Fibroblast of lung (primary cell): ENCODE measurements around the gene TMSB15A. TPM values are rescaled to one million over a fixed set of nuclear protein-coding genes. Genes with fewer than 3 reads are reported as not detected.
"Not testable (repeated sequence)": the region's sequence is repeated elsewhere in the genome, so short reads cannot be mapped to it uniquely, and the experiment has no call there.

ENCODE experiments used
- DNase-seq, 2 donors: peaks; one replicate each; pipeline versions ENCODE4 v3.0.0 to v3.0.0-alpha.2; 2010; ENCODE audit warnings: low read depth in 2 of 2
- H2AFZ ChIP-seq: 2 replicates; pipeline ENCODE4 v1.5.1; 2012; ENCODE audit warnings: low read length, control low read depth, inconsistent platforms
- H3K27ac ChIP-seq: 2 replicates; pipeline ENCODE4 v1.5.1; 2011; ENCODE audit warnings: low read length, control low read depth; ENCODE audit not compliant: insufficient read depth
- H3K27me3 ChIP-seq: 2 replicates; pipeline ENCODE4 v1.5.1; 2011; ENCODE audit warnings: mild to moderate bottlenecking, low read length; ENCODE audit not compliant: control insufficient read depth, insufficient read depth
- H3K36me3 ChIP-seq: 2 replicates; pipeline ENCODE4 v1.5.1; 2011; ENCODE audit warnings: low read length; ENCODE audit not compliant: control insufficient read depth, insufficient read depth
- H3K4me1 ChIP-seq: 2 replicates; pipeline ENCODE4 v1.5.1; 2011; ENCODE audit warnings: low read length; ENCODE audit not compliant: control insufficient read depth, insufficient read depth; ENCODE audit errors: extremely low read depth
- H3K4me2 ChIP-seq: 2 replicates; pipeline ENCODE4 v1.5.1; 2011; ENCODE audit warnings: low read length, control low read depth; ENCODE audit not compliant: insufficient read depth; ENCODE audit errors: extremely low read depth
- H3K4me3 ChIP-seq, 4 experiments: fragments of 200-600 bp in 1 of 4; sonication (generic) in 1 of 4; replicated peaks in 1 of 4; 2 replicates each; pipeline ENCODE4 v1.5.1; 2011 to 2016; ENCODE audit warnings: low read length in 4 of 4, low read depth in 3 of 4, mild to moderate bottlenecking in 3 of 4, control low read depth in 2 of 4, inconsistent platforms in 1 of 4, mixed read lengths in 1 of 4; ENCODE audit not compliant: insufficient read depth in 1 of 4; ENCODE audit errors: control extremely low read depth in 1 of 4
- H3K79me2 ChIP-seq: 2 replicates; pipeline ENCODE4 v1.5.1; 2012; ENCODE audit warnings: mild to moderate bottlenecking, low read length, inconsistent platforms; ENCODE audit not compliant: control insufficient read depth, insufficient read depth
- H3K9ac ChIP-seq: 2 replicates; pipeline ENCODE4 v1.5.1; 2011; ENCODE audit warnings: mild to moderate bottlenecking, low read length, control low read depth; ENCODE audit not compliant: insufficient read depth
- H3K9me3 ChIP-seq: 2 replicates; pipeline ENCODE4 v1.5.1; 2012; ENCODE audit warnings: low read depth, low read length; ENCODE audit not compliant: control insufficient read depth, insufficient read depth
- H4K20me1 ChIP-seq: 2 replicates; pipeline ENCODE4 v1.5.1; 2011; ENCODE audit warnings: low read length; ENCODE audit not compliant: control insufficient read depth, insufficient read depth; ENCODE audit errors: extremely low read depth
- CTCF ChIP-seq, 2 donors: IDR thresholded peaks in 1 of 2; conservative IDR thresholded peaks in 1 of 2; 1 replicate in 1 of 2; 2 replicates in 1 of 2; pipeline ENCODE4 v1.5.1; 2011 to 2012; ENCODE audit warnings: low read length in 2 of 2, control low read depth in 1 of 2, inconsistent platforms in 1 of 2, low read depth in 1 of 2, mild to moderate bottlenecking in 1 of 2
- EZH2 ChIP-seq: IDR thresholded peaks from 2 replicates; pipeline ENCODE4 v1.5.1; 2012; ENCODE audit warnings: low read length, control low read depth, mild to moderate bottlenecking; ENCODE audit errors: missing control alignments
- polyA plus RNA-seq, 2 donors: library from polyadenylated mRNA; depleted of rRNA in 1 of 2; stranded (reverse) in 1 of 2; unstranded in 1 of 2; fragments of >200 nt; gene quantifications; 2 replicates each; pipeline ENCODE4 v1.2.1, GENCODE V29; 2011 to 2012; ENCODE audit warnings: missing spikeins in 1 of 2
- total RNA-seq: library from RNA; depleted of rRNA; stranded (reverse); fragments of >200 nt; gene quantifications from 2 replicates; pipeline ENCODE4 v1.2.1, GENCODE V29; 2014

The TMSB15A gene
- total and polyA plus RNA-seq, 2 donors (not counting 1 experiment from before 2014, with no cell fraction given), result 3.6 to 18.1 TPM

DNA sequence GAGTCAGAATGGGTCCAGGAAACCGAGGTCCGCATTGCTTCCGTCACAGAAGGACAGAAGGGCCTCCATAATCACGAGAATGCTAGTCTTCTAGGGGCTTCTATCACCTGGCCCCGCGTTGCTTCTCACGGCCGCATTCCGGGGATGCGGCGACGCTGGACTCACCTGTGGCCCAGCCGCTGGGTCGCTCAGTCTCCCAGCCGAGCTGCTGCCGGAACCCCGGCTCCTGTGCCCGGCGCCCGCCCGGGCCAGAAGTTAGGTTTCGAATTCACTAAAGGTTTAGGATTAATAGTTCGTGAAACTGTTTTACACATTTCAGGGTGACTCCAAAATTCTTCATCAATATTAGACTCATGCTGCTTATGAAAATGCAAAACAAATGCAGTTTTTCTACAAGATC, 31.7 kb upstream of the TMSB15A start:
- Histone ChIP-seq H4K20me1 (no peaks in the 10 kb centered on the region), H3K27me3 (no peaks in the 10 kb centered on the region), H3K79me2 (no peaks in the 10 kb centered on the region), H2AFZ (no peak overlapping the region), H3K4me1 (no peaks in the 10 kb centered on the region), H3K36me3 (no peaks in the 10 kb centered on the region), H3K4me3 (no peak overlapping the region), H3K4me2 (no peak overlapping the region), H3K9ac (no peak overlapping the region), H3K27ac (no peak overlapping the region), H3K9me3 (no peaks in the 10 kb centered on the region)
- no peak for DNase-seq
- TF ChIP-seq EZH2 (no peak), CTCF (conservative IDR thresholded peaks at IDR 0.05 in 1 of 2, IDR thresholded peaks at IDR 0.05 in 1 of 2; ENCODE audit: low read depth in 1 of 2, low read length in 2 of 2) (no peak)

GRCh38 chrX:102546828-102547493, 30.4 kb upstream of the TMSB15A start:
- Histone ChIP-seq H3K4me1 (no peaks in the 10 kb centered on the region), H3K27me3 (no peaks in the 10 kb centered on the region), H3K9ac (no peak overlapping the region), H3K27ac (no peak overlapping the region), H3K36me3 (no peaks in the 10 kb centered on the region), H3K79me2 (no peaks in the 10 kb centered on the region), H4K20me1 (no peaks in the 10 kb centered on the region), H3K9me3 (no peaks in the 10 kb centered on the region), H2AFZ (peak overlapping the region; percentile 38), H3K4me3 (peak overlapping the region in 3 of 4 experiments; percentile 5 to 55 (median 49)), H3K4me2 (peak overlapping the region; percentile 40)
- TF ChIP-seq CTCF (conservative IDR thresholded peaks at IDR 0.05 in 1 of 2, IDR thresholded peaks at IDR 0.05 in 1 of 2; ENCODE audit: low read depth in 1 of 2, low read length in 2 of 2), result no peak
- TF ChIP-seq EZH2, result no peak
- DNase-seq, result peak in 1 of 2 donors; percentile 0

DNA sequence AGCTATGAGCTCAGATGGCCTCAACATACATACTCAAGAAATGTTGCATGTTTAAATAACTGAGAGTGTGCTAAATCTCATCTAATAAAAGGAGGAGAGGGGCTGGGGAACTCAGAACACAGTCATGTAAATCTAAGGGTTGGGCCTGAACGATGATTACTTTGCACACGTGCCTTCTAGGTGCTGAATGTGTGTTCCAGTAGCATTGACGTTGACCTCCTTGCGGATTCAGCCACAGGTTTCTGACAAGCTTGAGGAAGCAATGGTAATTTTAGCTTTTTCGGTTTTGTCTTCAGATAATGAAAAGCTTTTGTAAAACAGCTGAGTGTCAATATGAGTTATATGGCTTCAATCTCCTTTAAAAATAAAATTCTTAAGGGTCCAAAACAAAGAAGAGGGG, 29.6 kb upstream of the TMSB15A start:
- H2AFZ ChIP-seq, H3K4me3 ChIP-seq, H3K4me2 ChIP-seq, H3K27ac ChIP-seq, H3K9me3 ChIP-seq, H3K79me2 ChIP-seq, H4K20me1 ChIP-seq, H3K27me3 ChIP-seq, H3K36me3 ChIP-seq, DNase-seq, H3K4me1 ChIP-seq, H3K9ac ChIP-seq: not testable (repeated sequence)
